HUES64 (cell line): ENCODE results near the gene KRTAP5-10.
"Not testable (repeated sequence)": the region's sequence is repeated elsewhere in the genome, so short reads cannot be mapped to it uniquely, and the experiment has no call there.

Source experiments
- H3K27ac ChIP-seq: 2 replicates; pipeline ENCODE4 v1.7.0; 2013; ENCODE audit warnings: low read depth, low read length, inconsistent platforms
- H3K27me3 ChIP-seq: 2 replicates; pipeline ENCODE4 v1.6.1; 2013; ENCODE audit warnings: mild to moderate bottlenecking, low read length; ENCODE audit not compliant: insufficient read depth
- H3K36me3 ChIP-seq: 2 replicates; pipeline ENCODE4 v1.6.1; 2013; ENCODE audit warnings: mild to moderate bottlenecking, low read length; ENCODE audit not compliant: insufficient read depth
- H3K4me1 ChIP-seq: 2 replicates; pipeline ENCODE4 v1.6.1; 2013; ENCODE audit warnings: mild to moderate bottlenecking, low read length, moderate library complexity; ENCODE audit not compliant: insufficient read depth
- H3K4me3 ChIP-seq: 2 replicates; pipeline ENCODE4 v1.5.1; 2013; ENCODE audit warnings: mild to moderate bottlenecking, low read length, moderate library complexity
- H3K9ac ChIP-seq: 2 replicates; pipeline ENCODE4 v1.6.1; 2013; ENCODE audit warnings: mild to moderate bottlenecking, low read depth, low read length
- H3K9me3 ChIP-seq: 2 replicates; pipeline ENCODE4 v1.6.1; 2013; ENCODE audit warnings: low read depth, low read length; ENCODE audit not compliant: insufficient read depth
- WGBS: fragments of 150-250, 120-280 bp; methylation state at CpG from one replicate; pipeline ENCODE4 v1.1.7; 2013; ENCODE audit warnings: missing lambda C conversion rate; 5-methylcytosine and 5-hydroxymethylcytosine counted together

KRTAP5-10 gene

GRCh38 chr11:71615003-71615402 lies 49.6 kb downstream of the KRTAP5-10 start:
- H3K27ac ChIP-seq, result not testable (repeated sequence)

More at GRCh38 chr11:71615003-71615402, 49.6 kb downstream of the KRTAP5-10 start:
- H3K9me3 ChIP-seq, H3K36me3 ChIP-seq, H3K4me1 ChIP-seq, H3K4me3 ChIP-seq, H3K27me3 ChIP-seq, H3K9ac ChIP-seq: not testable (repeated sequence)
- 90% methylated on average over 11 of the region's 12 CpGs for WGBS
